GM23338 (cell line): ENCODE results near the gene ADAMTS15. TPM values are rescaled to one million over a fixed set of nuclear protein-coding genes. Genes with fewer than 3 reads are reported as not detected.

Source experiments
- ATAC-seq: fragments of 200-7000 bp; cut with Tn5 transposase; 3 replicates; pipeline ENCODE4 v1.9.1; 2020
- DNase-seq: peaks from one replicate; pipeline ENCODE4 v3.0.0-alpha.2; 2015; ENCODE audit warnings: low spot score
- H2AFZ ChIP-seq: fragments of 200-600 bp; sonication (generic); 2 replicates; pipeline ENCODE4 v1.8.0; 2016; ENCODE audit warnings: antibody characterized with exemption, mild to moderate bottlenecking, moderate library complexity
- H3F3A ChIP-seq: fragments of 200-600 bp; sonication (generic); replicated peaks from 2 replicates; pipeline ENCODE4 v1.8.0; 2017; ENCODE audit warnings: antibody characterized with exemption, mixed run types, low read depth
- H3K27ac ChIP-seq: fragments of 200-600 bp; sonication (generic); 2 replicates; pipeline ENCODE4 v1.6.1; 2016; ENCODE audit warnings: low read depth
- H3K27me3 ChIP-seq: fragments of 200-600 bp; sonication (generic); 2 replicates; pipeline ENCODE4 v1.8.0; 2016; ENCODE audit warnings: mild to moderate bottlenecking, mixed run types, moderate library complexity; ENCODE audit not compliant: insufficient read depth
- H3K36me3 ChIP-seq: fragments of 200-600 bp; sonication (generic); 2 replicates; pipeline ENCODE4 v1.8.0; 2016; ENCODE audit warnings: mild to moderate bottlenecking; ENCODE audit not compliant: insufficient read depth
- H3K4me1 ChIP-seq: fragments of 200-600 bp; sonication (generic); 2 replicates; pipeline ENCODE4 v1.8.0; 2016; ENCODE audit warnings: mild to moderate bottlenecking, moderate library complexity; ENCODE audit not compliant: insufficient read depth
- H3K4me2 ChIP-seq: fragments of 200-600 bp; sonication (generic); 2 replicates; pipeline ENCODE4 v1.7.1; 2017; ENCODE audit warnings: mixed run types
- H3K4me3 ChIP-seq: fragments of 200-600 bp; sonication (generic); 2 replicates; pipeline ENCODE4 v1.6.1; 2016; ENCODE audit warnings: mixed run types
- H3K79me2 ChIP-seq: fragments of 200-600 bp; sonication (generic); replicated peaks from 2 replicates; pipeline ENCODE4 v1.8.0; 2017; ENCODE audit warnings: mild to moderate bottlenecking; ENCODE audit not compliant: insufficient read depth
- H3K9me2 ChIP-seq: fragments of 200-600 bp; sonication (generic); 2 replicates; pipeline ENCODE4 v1.8.0; 2017; ENCODE audit not compliant: insufficient read depth
- H4K20me1 ChIP-seq: fragments of 200-600 bp; sonication (generic); replicated peaks from 2 replicates; pipeline ENCODE4 v1.8.0; 2017; ENCODE audit warnings: mild to moderate bottlenecking; ENCODE audit not compliant: insufficient read depth
- H3K27ac Mint-ChIP-seq: 2 replicates; pipeline ENCODE4 v1.8.0; 2020; ENCODE audit warnings: inconsistent platforms, mild to moderate bottlenecking, moderate library complexity, mixed read lengths
- H3K27me3 Mint-ChIP-seq: 3 replicates; pipeline ENCODE4 v1.8.0; 2022; ENCODE audit warnings: low read depth, mild to moderate bottlenecking, moderate library complexity, mixed read lengths, inconsistent platforms; ENCODE audit not compliant: insufficient read depth, poor library complexity
- H3K36me3 Mint-ChIP-seq: 3 replicates; pipeline ENCODE4 v1.8.0; 2021; ENCODE audit warnings: low read depth, mild to moderate bottlenecking, inconsistent platforms, moderate library complexity, mixed read lengths
- H3K4me1 Mint-ChIP-seq: 3 replicates; pipeline ENCODE4 v1.8.0; 2020; ENCODE audit warnings: mild to moderate bottlenecking, inconsistent platforms, mixed read lengths
- H3K4me3 Mint-ChIP-seq: 3 replicates; pipeline ENCODE4 v1.8.0; 2021; ENCODE audit warnings: moderate library complexity, mild to moderate bottlenecking, inconsistent platforms, mixed read lengths
- H3K9me3 Mint-ChIP-seq: 3 replicates; pipeline ENCODE4 v1.8.0; 2020; ENCODE audit warnings: moderate library complexity, mild to moderate bottlenecking, inconsistent platforms, mixed read lengths
- CREB1 ChIP-seq: fragments of 250-450 bp; sonication (Bioruptor Pico); IDR thresholded peaks from 2 replicates; pipeline ENCODE4 v1.5.0; 2020; ENCODE audit warnings: low read depth, mild to moderate bottlenecking, moderate library complexity
- JUNB ChIP-seq: IDR thresholded peaks from one replicate; pipeline ENCODE4 v1.6.1; 2016; ENCODE audit warnings: antibody characterized with exemption; ENCODE audit not compliant: unreplicated experiment
- NANOG ChIP-seq: IDR thresholded peaks from 2 replicates; pipeline ENCODE4 v1.6.1; 2016; ENCODE audit warnings: antibody characterized with exemption, borderline replicate concordance
- POLR2AphosphoS5 ChIP-seq: IDR thresholded peaks from 2 replicates; pipeline ENCODE4 v1.6.1; 2016; ENCODE audit warnings: antibody characterized with exemption, low read depth
- ZNF114 ChIP-seq: fragments of 250-450 bp; sonication (Bioruptor Pico); IDR thresholded peaks from 2 replicates; pipeline ENCODE4 v1.5.0; 2020; ENCODE audit warnings: mild to moderate bottlenecking, moderate library complexity
- ZNF331 ChIP-seq: fragments of 250-450 bp; sonication (Bioruptor Pico); IDR thresholded peaks from 2 replicates; pipeline ENCODE4 v1.5.0; 2020; ENCODE audit warnings: low read depth, mild to moderate bottlenecking, moderate library complexity
- polyA plus RNA-seq: library from polyadenylated mRNA; unstranded; fragments of >200 nt; fragmentation: Nextera tagmentation; extraction: Ambion mirVana; gene quantifications from 2 replicates; pipeline ENCODE4 v1.2.1, GENCODE V29; 2016
- total RNA-seq: library from RNA; depleted of rRNA; stranded (reverse); fragments of >200 nt; shearing (Covaris generic); gene quantifications from 2 replicates; pipeline ENCODE4 v1.2.3, GENCODE V29; 2014
- TF ChIP-seq, protein P1 (sequence below): fragments of 250-450 bp; sonication (Bioruptor Pico); IDR thresholded peaks from 2 replicates; pipeline ENCODE4 v1.5.0; 2020; ENCODE audit warnings: mild to moderate bottlenecking, moderate library complexity
- TF ChIP-seq, protein P2 (sequence below): IDR thresholded peaks from 2 replicates; pipeline ENCODE4 v1.6.1; 2016; ENCODE audit warnings: antibody characterized with exemption
- TF ChIP-seq, protein P3 (sequence below): IDR thresholded peaks from one replicate; pipeline ENCODE4 v1.6.1; 2018; ENCODE audit warnings: antibody characterized with exemption; ENCODE audit not compliant: unreplicated experiment

Gene ADAMTS15
- total and polyA plus RNA-seq, 2 experiments from 2014 or later, result 0.42 to 5.6 TPM

DNA sequence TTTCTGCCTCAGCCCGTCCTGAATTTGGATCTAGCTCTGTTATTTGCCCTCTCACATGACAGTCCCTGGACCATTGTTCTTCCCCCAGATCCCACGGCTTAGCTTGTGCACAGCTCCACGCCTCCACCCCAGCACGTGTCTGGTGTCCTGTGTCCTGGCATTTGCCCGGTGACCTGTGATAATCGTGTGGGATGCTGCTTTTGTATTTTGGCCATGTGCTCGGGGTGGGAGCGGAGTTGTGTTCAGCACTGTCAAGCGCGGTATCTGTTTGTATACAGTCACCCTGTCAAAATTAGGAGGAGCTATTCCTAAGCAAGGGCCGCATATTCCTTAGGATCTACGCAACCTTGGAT, 31.9 kb upstream of the ADAMTS15 start (continued):
- no peak for TF ChIP-seq JUNB
- TF ChIP-seq, protein P1, sequence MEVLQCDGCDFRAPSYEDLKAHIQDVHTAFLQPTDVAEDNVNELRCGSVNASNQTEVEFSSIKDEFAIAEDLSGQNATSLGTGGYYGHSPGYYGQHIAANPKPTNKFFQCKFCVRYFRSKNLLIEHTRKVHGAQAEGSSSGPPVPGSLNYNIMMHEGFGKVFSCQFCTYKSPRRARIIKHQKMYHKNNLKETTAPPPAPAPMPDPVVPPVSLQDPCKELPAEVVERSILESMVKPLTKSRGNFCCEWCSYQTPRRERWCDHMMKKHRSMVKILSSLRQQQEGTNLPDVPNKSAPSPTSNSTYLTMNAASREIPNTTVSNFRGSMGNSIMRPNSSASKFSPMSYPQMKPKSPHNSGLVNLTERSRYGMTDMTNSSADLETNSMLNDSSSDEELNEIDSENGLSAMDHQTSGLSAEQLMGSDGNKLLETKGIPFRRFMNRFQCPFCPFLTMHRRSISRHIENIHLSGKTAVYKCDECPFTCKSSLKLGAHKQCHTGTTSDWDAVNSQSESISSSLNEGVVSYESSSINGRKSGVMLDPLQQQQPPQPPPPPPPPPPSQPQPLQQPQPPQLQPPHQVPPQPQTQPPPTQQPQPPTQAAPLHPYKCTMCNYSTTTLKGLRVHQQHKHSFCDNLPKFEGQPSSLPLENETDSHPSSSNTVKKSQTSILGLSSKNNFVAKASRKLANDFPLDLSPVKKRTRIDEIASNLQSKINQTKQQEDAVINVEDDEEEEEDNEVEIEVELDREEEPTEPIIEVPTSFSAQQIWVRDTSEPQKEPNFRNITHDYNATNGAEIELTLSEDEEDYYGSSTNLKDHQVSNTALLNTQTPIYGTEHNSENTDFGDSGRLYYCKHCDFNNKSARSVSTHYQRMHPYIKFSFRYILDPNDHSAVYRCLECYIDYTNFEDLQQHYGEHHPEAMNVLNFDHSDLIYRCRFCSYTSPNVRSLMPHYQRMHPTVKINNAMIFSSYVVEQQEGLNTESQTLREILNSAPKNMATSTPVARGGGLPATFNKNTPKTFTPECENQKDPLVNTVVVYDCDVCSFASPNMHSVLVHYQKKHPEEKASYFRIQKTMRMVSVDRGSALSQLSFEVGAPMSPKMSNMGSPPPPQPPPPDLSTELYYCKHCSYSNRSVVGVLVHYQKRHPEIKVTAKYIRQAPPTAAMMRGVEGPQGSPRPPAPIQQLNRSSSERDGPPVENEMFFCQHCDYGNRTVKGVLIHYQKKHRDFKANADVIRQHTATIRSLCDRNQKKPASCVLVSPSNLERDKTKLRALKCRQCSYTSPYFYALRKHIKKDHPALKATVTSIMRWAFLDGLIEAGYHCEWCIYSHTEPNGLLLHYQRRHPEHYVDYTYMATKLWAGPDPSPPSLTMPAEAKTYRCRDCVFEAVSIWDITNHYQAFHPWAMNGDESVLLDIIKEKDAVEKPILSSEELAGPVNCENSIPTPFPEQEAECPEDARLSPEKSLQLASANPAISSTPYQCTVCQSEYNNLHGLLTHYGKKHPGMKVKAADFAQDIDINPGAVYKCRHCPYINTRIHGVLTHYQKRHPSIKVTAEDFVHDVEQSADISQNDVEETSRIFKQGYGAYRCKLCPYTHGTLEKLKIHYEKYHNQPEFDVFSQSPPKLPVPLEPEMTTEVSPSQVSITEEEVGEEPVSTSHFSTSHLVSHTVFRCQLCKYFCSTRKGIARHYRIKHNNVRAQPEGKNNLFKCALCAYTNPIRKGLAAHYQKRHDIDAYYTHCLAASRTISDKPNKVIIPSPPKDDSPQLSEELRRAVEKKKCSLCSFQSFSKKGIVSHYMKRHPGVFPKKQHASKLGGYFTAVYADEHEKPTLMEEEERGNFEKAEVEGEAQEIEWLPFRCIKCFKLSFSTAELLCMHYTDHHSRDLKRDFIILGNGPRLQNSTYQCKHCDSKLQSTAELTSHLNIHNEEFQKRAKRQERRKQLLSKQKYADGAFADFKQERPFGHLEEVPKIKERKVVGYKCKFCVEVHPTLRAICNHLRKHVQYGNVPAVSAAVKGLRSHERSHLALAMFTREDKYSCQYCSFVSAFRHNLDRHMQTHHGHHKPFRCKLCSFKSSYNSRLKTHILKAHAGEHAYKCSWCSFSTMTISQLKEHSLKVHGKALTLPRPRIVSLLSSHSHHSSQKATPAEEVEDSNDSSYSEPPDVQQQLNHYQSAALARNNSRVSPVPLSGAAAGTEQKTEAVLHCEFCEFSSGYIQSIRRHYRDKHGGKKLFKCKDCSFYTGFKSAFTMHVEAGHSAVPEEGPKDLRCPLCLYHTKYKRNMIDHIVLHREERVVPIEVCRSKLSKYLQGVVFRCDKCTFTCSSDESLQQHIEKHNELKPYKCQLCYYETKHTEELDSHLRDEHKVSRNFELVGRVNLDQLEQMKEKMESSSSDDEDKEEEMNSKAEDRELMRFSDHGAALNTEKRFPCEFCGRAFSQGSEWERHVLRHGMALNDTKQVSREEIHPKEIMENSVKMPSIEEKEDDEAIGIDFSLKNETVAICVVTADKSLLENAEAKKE (CRISPR knock-in tag), result no peak
- TF ChIP-seq CREB1, result no peak

DNA sequence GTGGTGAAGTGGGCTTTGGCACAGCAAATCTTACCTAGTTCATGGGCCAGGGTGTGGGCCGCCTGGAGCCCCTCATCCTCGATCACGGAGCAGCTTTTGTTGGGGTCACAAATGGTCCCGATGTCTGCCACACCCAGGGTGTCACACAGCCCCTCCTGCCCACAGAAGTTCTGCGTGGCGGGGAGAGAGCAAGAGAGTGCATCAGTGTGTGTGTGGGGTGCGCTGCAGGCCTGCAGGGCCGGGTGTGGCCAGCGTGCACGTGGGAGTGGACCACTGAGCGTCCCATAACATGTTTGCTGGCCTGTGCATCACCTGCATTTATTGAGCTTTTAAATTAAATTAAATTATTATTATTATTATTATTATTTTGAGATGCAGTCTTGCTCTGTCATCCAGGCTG, 31.5 kb upstream of the ADAMTS15 start:
- Mint-ChIP-seq H3K9me3 (no peaks in the 10 kb centered on the region), H3K36me3 (peaks cover 37% of the 10 kb centered on the region), H3K27me3 (peaks cover 6% of the 10 kb centered on the region), H3K4me1 (peaks cover 31% of the 10 kb centered on the region), H3K4me3 (no peak overlapping the region), H3K27ac (no peak overlapping the region)
- H3K4me2 ChIP-seq, result no peak overlapping the region
- no peak for ATAC-seq
- TF ChIP-seq NANOG (no peak), POLR2AphosphoS5 (no peak), CREB1 (no peak), ZNF114 (no peak)
- no peak overlapping the region for H3K27ac ChIP-seq
- DNase-seq, result no peak
- H3K79me2 ChIP-seq, result no peaks in the 10 kb centered on the region
- H4K20me1 ChIP-seq, result no peaks in the 10 kb centered on the region
- H3K4me3 ChIP-seq, result no peak overlapping the region
- H2AFZ ChIP-seq, result no peak overlapping the region
- no peaks in the 10 kb centered on the region; the same call in 1 of the 2 replicates for H3K36me3 ChIP-seq
- H3K27me3 ChIP-seq, result no peaks in the 10 kb centered on the region
- no peaks in the 10 kb centered on the region; the same call in 1 of the 2 replicates for H3K9me2 ChIP-seq
- no peaks in the 10 kb centered on the region for H3F3A ChIP-seq
- no peaks in the 10 kb centered on the region for H3K4me1 ChIP-seq

DNA sequence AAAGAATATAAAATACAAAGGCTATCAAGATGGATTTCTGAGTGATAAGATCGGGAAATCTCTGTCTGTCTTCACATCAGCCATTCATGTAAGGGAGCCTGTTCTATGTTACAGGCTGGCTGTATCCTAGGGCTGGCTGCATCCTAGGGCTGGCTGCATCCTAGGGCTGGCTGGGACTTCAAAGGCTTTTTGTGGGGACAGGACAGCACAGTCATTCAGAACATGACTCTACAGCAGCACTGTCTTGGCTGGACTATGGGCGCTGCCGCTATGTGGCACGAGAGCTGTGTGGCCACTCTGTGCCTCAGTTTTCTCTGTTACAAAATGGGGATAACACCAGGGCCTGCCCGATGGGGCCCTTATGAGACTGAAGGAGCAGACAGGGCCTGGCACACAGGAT, 30.2 kb upstream of the ADAMTS15 start:
- no peak overlapping the region for H3K4me2 ChIP-seq
- H3K4me1 ChIP-seq, result no peaks in the 10 kb centered on the region
- DNase-seq (no peak), ATAC-seq (no peak)
- Mint-ChIP-seq H3K27me3 (peaks cover 11% of the 10 kb centered on the region), H3K9me3 (no peaks in the 10 kb centered on the region), H3K4me3 (no peak overlapping the region), H3K27ac (no peak overlapping the region), H3K36me3 (peaks cover 41% of the 10 kb centered on the region), H3K4me1 (peaks cover 29% of the 10 kb centered on the region)
- no peaks in the 10 kb centered on the region; the same call in 1 of the 2 replicates for H3K36me3 ChIP-seq
- H3K79me2 ChIP-seq, result no peaks in the 10 kb centered on the region
- H3K4me3 ChIP-seq, result no peak overlapping the region
- H2AFZ ChIP-seq, result no peak overlapping the region
- no peaks in the 10 kb centered on the region for H3F3A ChIP-seq
- H3K27me3 ChIP-seq, result no peaks in the 10 kb centered on the region
- no peak overlapping the region for H3K27ac ChIP-seq
- H3K9me2 ChIP-seq, result no peaks in the 10 kb centered on the region; the same call in 1 of the 2 replicates
- H4K20me1 ChIP-seq, result no peaks in the 10 kb centered on the region
- TF ChIP-seq POLR2AphosphoS5 (no peak), ZNF331 (CRISPR knock-in tag) (no peak), ZNF114 (no peak), NANOG (no peak)
- TF ChIP-seq, protein P2, sequence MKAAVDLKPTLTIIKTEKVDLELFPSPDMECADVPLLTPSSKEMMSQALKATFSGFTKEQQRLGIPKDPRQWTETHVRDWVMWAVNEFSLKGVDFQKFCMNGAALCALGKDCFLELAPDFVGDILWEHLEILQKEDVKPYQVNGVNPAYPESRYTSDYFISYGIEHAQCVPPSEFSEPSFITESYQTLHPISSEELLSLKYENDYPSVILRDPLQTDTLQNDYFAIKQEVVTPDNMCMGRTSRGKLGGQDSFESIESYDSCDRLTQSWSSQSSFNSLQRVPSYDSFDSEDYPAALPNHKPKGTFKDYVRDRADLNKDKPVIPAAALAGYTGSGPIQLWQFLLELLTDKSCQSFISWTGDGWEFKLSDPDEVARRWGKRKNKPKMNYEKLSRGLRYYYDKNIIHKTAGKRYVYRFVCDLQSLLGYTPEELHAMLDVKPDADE, result no peak
- TF ChIP-seq, protein P3, sequence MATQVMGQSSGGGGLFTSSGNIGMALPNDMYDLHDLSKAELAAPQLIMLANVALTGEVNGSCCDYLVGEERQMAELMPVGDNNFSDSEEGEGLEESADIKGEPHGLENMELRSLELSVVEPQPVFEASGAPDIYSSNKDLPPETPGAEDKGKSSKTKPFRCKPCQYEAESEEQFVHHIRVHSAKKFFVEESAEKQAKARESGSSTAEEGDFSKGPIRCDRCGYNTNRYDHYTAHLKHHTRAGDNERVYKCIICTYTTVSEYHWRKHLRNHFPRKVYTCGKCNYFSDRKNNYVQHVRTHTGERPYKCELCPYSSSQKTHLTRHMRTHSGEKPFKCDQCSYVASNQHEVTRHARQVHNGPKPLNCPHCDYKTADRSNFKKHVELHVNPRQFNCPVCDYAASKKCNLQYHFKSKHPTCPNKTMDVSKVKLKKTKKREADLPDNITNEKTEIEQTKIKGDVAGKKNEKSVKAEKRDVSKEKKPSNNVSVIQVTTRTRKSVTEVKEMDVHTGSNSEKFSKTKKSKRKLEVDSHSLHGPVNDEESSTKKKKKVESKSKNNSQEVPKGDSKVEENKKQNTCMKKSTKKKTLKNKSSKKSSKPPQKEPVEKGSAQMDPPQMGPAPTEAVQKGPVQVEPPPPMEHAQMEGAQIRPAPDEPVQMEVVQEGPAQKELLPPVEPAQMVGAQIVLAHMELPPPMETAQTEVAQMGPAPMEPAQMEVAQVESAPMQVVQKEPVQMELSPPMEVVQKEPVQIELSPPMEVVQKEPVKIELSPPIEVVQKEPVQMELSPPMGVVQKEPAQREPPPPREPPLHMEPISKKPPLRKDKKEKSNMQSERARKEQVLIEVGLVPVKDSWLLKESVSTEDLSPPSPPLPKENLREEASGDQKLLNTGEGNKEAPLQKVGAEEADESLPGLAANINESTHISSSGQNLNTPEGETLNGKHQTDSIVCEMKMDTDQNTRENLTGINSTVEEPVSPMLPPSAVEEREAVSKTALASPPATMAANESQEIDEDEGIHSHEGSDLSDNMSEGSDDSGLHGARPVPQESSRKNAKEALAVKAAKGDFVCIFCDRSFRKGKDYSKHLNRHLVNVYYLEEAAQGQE, result no peak
